HCT116 (cell line): ENCODE measurements around the gene DCAF17. TPM values are rescaled to one million over a fixed set of nuclear protein-coding genes. Genes with fewer than 3 reads are reported as not detected.

ENCODE experiments used
- ATAC-seq: fragments of 200-7000 bp; cut with Tn5 transposase; 2 replicates; pipeline ENCODE4 v1.9.1; 2020; ENCODE audit warnings: mild to moderate bottlenecking, moderate library complexity
- BruUV-seq: library from RNA; stranded (reverse); fragments of 400-500 nt; replicated peaks from 2 replicates; lab custom pipeline; 2021; lab: Mats Ljungman, UMichigan
- CTCF ChIA-PET: fragments of 300-600 bp; sonication (Branson Sonifier 250); formaldehyde crosslinking; loops from one replicate; lab custom pipeline; 2021; ENCODE audit warnings: antibody characterized with exemption; lab: Charles Lee
- POLR2A ChIA-PET: fragments of 300-600, 350-600 bp; sonication (Branson Sonifier 250); formaldehyde crosslinking; loops from one replicate; lab custom pipeline; 2021; ENCODE audit warnings: antibody characterized with exemption; lab: Charles Lee
- RAD21 ChIA-PET, 2 experiments: fragments of 300-600 bp; sonication (Branson Sonifier 250); formaldehyde crosslinking; loops; one replicate each; lab custom pipeline; 2023; ENCODE audit warnings: low total read pairs in 2 of 2; ENCODE audit not compliant: uncharacterized antibody in 2 of 2, unreplicated experiment in 2 of 2, low non-redundant PET in 1 of 2; lab: Charles Lee
- DNase-seq: peaks from one replicate; pipeline ENCODE4 v3.0.0-alpha.2; 2010; ENCODE audit warnings: low read depth, low spot score
- H2AFZ ChIP-seq: fragments of 200-600 bp; shearing (Covaris generic), sonication (generic); 2 replicates; pipeline ENCODE4 v1.6.1; 2017; ENCODE audit warnings: low read depth, mixed run types, mixed read lengths, antibody characterized with exemption, low read length; ENCODE audit not compliant: poor library complexity, severe bottlenecking
- H3K27ac ChIP-seq: 2 replicates; pipeline ENCODE4 v1.5.1; 2012; ENCODE audit warnings: low read depth, low read length
- H3K27me3 ChIP-seq: fragments of 200-600 bp; sonication (generic); 2 replicates; pipeline ENCODE4 v1.6.1; 2016; ENCODE audit warnings: mixed run types, low read length, mixed read lengths; ENCODE audit not compliant: insufficient read depth
- H3K36me3 ChIP-seq, 2 experiments: fragments of 200-500 bp in 1 of 2; fragments of 200-600 bp in 1 of 2; sonication (Bioruptor generic) in 1 of 2; sonication (generic) in 1 of 2; 2 replicates each; pipeline versions ENCODE4 v1.5.1 to v1.6.1; 2014 to 2016; ENCODE audit warnings: low read length in 2 of 2, inconsistent platforms in 1 of 2, mixed read lengths in 1 of 2, mixed run types in 1 of 2; ENCODE audit not compliant: insufficient read depth in 2 of 2, control insufficient read depth in 1 of 2
- H3K4me1 ChIP-seq, 2 experiments: fragments of 200-600 bp in 1 of 2; sonication (generic) in 1 of 2; 2 replicates each; pipeline versions ENCODE4 v1.5.1 to v1.6.1; 2012 to 2017; ENCODE audit warnings: low read length in 2 of 2, inconsistent platforms in 1 of 2, mild to moderate bottlenecking in 1 of 2, mixed read lengths in 1 of 2, mixed run types in 1 of 2, moderate library complexity in 1 of 2; ENCODE audit not compliant: insufficient read depth in 2 of 2, control insufficient read depth in 1 of 2
- H3K4me2 ChIP-seq: fragments of 200-600 bp; sonication (generic); 2 replicates; pipeline ENCODE4 v1.6.1; 2017; ENCODE audit warnings: mixed run types, low read length, mixed read lengths
- H3K4me3 ChIP-seq, 2 experiments: fragments of 200-600 bp in 1 of 2; sonication (generic) in 1 of 2; replicated peaks in 1 of 2; 2 replicates each; pipeline ENCODE4 v1.5.1; 2011 to 2016; ENCODE audit warnings: low read length in 2 of 2, control low read depth in 1 of 2, low read depth in 1 of 2, mild to moderate bottlenecking in 1 of 2, mixed read lengths in 1 of 2, mixed run types in 1 of 2
- H3K79me2 ChIP-seq: fragments of 200-600 bp; sonication (generic); 2 replicates; pipeline ENCODE4 v1.6.1; 2017; ENCODE audit warnings: mild to moderate bottlenecking, mixed run types, low read length, moderate library complexity, mixed read lengths; ENCODE audit not compliant: insufficient read depth
- H3K9ac ChIP-seq: fragments of 200-600 bp; sonication (generic); 2 replicates; pipeline ENCODE4 v1.6.1; 2016; ENCODE audit warnings: low read length, mixed read lengths
- H3K9me2 ChIP-seq: fragments of 200-600 bp; sonication (generic), shearing (Covaris generic); 2 replicates; pipeline ENCODE4 v1.6.1; 2017; ENCODE audit warnings: mixed run types, mild to moderate bottlenecking, moderate library complexity; ENCODE audit not compliant: insufficient read depth
- H3K9me3 ChIP-seq, 2 experiments: fragments of 200-500 bp in 1 of 2; fragments of 200-600 bp in 1 of 2; sonication (Bioruptor generic) in 1 of 2; sonication (generic) in 1 of 2; 2 replicates each; pipeline ENCODE4 v1.6.1; 2014 to 2017; ENCODE audit warnings: low read length in 2 of 2, mixed read lengths in 2 of 2, inconsistent platforms in 1 of 2, low read depth in 1 of 2, mild to moderate bottlenecking in 1 of 2, mixed run types in 1 of 2, moderate library complexity in 1 of 2; ENCODE audit not compliant: control insufficient read depth in 1 of 2, insufficient read depth in 1 of 2
- H4K20me1 ChIP-seq: fragments of 200-600 bp; sonication (generic), shearing (Covaris generic); 2 replicates; pipeline ENCODE4 v1.6.1; 2017; ENCODE audit warnings: mixed run types, mild to moderate bottlenecking, moderate library complexity; ENCODE audit not compliant: insufficient read depth
- CBX3 ChIP-seq: IDR thresholded peaks from 2 replicates; pipeline ENCODE4 v1.6.1; 2012; ENCODE audit warnings: low read depth
- CEBPB ChIP-seq: IDR thresholded peaks from 2 replicates; pipeline ENCODE4 v1.6.1; 2012; ENCODE audit warnings: low read depth
- EZH2 ChIP-seq: fragments of 200-600 bp; sonication (generic); IDR thresholded peaks from 2 replicates; pipeline ENCODE4 v1.6.1; 2017; ENCODE audit warnings: antibody characterized with exemption, mixed run types
- EZH2phosphoT487 ChIP-seq: fragments of 200-600 bp; IDR thresholded peaks from 2 replicates; pipeline ENCODE4 v1.6.1; 2018; ENCODE audit warnings: antibody characterized with exemption, borderline replicate concordance
- POLR2AphosphoS5 ChIP-seq: IDR thresholded peaks from 2 replicates; pipeline ENCODE4 v1.6.1; 2011; ENCODE audit warnings: mild to moderate bottlenecking, low read depth, low read length, moderate library complexity
- YY1 ChIP-seq: IDR thresholded peaks from 2 replicates; pipeline ENCODE4 v1.6.1; 2011; ENCODE audit warnings: low read length, low read depth, moderate library complexity, mild to moderate bottlenecking; ENCODE audit not compliant: insufficient replicate concordance; ENCODE audit errors: extremely low read depth
- ZFX ChIP-seq: fragments of 450-650 bp; IDR thresholded peaks from 2 replicates; pipeline ENCODE4 v1.6.1; 2017
- intact Hi-C: fragments of 100-400 bp; cut with micrococcal nuclease; formaldehyde crosslinking; loops from 2 replicates; pipeline ENCODE4 v1.10.0; 2022
- total RNA-seq: library from RNA; stranded (reverse); gene quantifications from one replicate; pipeline ENCODE4 v1.2.1, GENCODE V29; 2021; ENCODE audit not compliant: unreplicated experiment
- TF ChIP-seq, protein P1 (sequence below): IDR thresholded peaks from 2 replicates; pipeline ENCODE4 v1.6.1; 2012
- TF ChIP-seq, protein P2 (sequence below): IDR thresholded peaks from 2 replicates; pipeline ENCODE4 v1.6.1; 2011; ENCODE audit warnings: mild to moderate bottlenecking, low read length, moderate library complexity; ENCODE audit not compliant: insufficient replicate concordance; ENCODE audit errors: extremely low read depth

DCAF17 gene
- total RNA-seq, 1 experiment from 2014 or later: 17.7 TPM

DNA sequence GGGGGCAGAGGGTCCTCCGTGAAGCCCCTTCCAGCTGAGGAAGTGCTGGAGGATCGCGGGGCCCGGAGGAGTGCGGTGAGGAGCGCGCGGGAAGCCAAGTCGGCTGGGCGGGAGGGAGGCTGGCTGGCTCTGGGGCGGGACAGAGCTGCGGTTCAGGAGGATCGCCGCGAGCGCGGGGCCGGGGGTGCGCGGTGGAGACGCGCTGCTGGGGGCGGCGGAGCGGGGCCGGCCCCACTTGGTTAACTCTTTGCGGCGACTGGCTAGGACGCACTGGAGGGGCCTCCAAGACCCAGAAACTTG lies 88.7 kb downstream of the DCAF17 start:
- Histone ChIP-seq H3K4me2 (peak overlapping the region; percentile 100), H3K9me2 (no peaks in the 10 kb centered on the region), H2AFZ (peak overlapping the region; percentile 98), H3K27ac (peak overlapping the region; percentile 57), H4K20me1 (no peaks in the 10 kb centered on the region), H3K79me2 (no peaks in the 10 kb centered on the region), H3K4me3 (peak overlapping the region; percentile 64 to 90), H3K27me3 (no peaks in the 10 kb centered on the region), H3K9ac (peak overlapping the region; percentile 75), H3K4me1 (peaks cover 14 to 23% of the 10 kb centered on the region in 2 experiments), H3K36me3 (no peaks in the 10 kb centered on the region), H3K9me3 (no peaks in the 10 kb centered on the region)
- CTCF ChIA-PET: no interaction called here
- intact Hi-C loops: no loop called here
- BruUV-seq: no TSS peak
- RAD21 ChIA-PET: no interaction called here
- peak; percentile 59 for ATAC-seq
- POLR2A ChIA-PET: no interaction called here
- no peak for DNase-seq
- no peak for TF ChIP-seq POLR2AphosphoS5
- peak; percentile 33; the same call in 1 of the 2 replicates for TF ChIP-seq ZFX
- TF ChIP-seq, protein P1, sequence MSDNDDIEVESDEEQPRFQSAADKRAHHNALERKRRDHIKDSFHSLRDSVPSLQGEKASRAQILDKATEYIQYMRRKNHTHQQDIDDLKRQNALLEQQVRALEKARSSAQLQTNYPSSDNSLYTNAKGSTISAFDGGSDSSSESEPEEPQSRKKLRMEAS: no peak
- TF ChIP-seq CBX3: no peak
- no peak for TF ChIP-seq CEBPB
- TF ChIP-seq, protein P2, sequence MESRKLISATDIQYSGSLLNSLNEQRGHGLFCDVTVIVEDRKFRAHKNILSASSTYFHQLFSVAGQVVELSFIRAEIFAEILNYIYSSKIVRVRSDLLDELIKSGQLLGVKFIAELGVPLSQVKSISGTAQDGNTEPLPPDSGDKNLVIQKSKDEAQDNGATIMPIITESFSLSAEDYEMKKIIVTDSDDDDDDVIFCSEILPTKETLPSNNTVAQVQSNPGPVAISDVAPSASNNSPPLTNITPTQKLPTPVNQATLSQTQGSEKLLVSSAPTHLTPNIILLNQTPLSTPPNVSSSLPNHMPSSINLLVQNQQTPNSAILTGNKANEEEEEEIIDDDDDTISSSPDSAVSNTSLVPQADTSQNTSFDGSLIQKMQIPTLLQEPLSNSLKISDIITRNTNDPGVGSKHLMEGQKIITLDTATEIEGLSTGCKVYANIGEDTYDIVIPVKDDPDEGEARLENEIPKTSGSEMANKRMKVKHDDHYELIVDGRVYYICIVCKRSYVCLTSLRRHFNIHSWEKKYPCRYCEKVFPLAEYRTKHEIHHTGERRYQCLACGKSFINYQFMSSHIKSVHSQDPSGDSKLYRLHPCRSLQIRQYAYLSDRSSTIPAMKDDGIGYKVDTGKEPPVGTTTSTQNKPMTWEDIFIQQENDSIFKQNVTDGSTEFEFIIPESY: no peak
- no peak for TF ChIP-seq YY1
- no peak for TF ChIP-seq EZH2phosphoT487
- TF ChIP-seq EZH2: no peak
